Left ventricle myocardium inferior (tissue), 1 donor: ENCODE results near the gene CHST13. TPM values are rescaled to one million over a fixed set of nuclear protein-coding genes. Genes with fewer than 3 reads are reported as not detected.

Experiments used
- DNase-seq: peaks from one replicate; pipeline ENCODE4 v3.0.0-alpha.2; 2020
- H3K27ac ChIP-seq: fragments of 200-600 bp; replicated peaks from 2 replicates; pipeline ENCODE4 v1.8.0; 2021
- H3K27me3 ChIP-seq: fragments of 200-600 bp; 2 replicates; pipeline ENCODE4 v1.8.0; 2021; ENCODE audit warnings: low read depth
- H3K36me3 ChIP-seq: fragments of 200-600 bp; 2 replicates; pipeline ENCODE4 v1.8.0; 2021
- H3K4me1 ChIP-seq: fragments of 200-600 bp; 2 replicates; pipeline ENCODE4 v1.8.0; 2021
- H3K4me3 ChIP-seq: fragments of 200-600 bp; 2 replicates; pipeline ENCODE4 v1.8.0; 2021; ENCODE audit warnings: mild to moderate bottlenecking, moderate library complexity
- H3K9me3 ChIP-seq: fragments of 200-600 bp; replicated peaks from 2 replicates; pipeline ENCODE4 v1.8.0; 2021
- CTCF ChIP-seq: fragments of 200-600 bp; IDR thresholded peaks from 2 replicates; pipeline ENCODE4 v1.8.0; 2021; ENCODE audit warnings: antibody characterized with exemption, mild to moderate bottlenecking, borderline replicate concordance
- intact Hi-C: fragments of 100-400 bp; cut with micrococcal nuclease; formaldehyde crosslinking; loops from one replicate; pipeline ENCODE4 v1.11.0; 2022
- total RNA-seq: library from RNA; stranded (reverse); fragmentation: NEBNext Ultra II Directional; extraction: Animal tissue kit (Norgen Biotek cat#: 25700); gene quantifications from one replicate; pipeline ENCODE4 v1.2.1, GENCODE V29; 2021
- donor health status: DM: no; HTN: yes; CAD: no; lungs with severe emphysema.

Gene CHST13
- total RNA-seq, 1 donor from 2014 or later: 0.11 TPM

DNA sequence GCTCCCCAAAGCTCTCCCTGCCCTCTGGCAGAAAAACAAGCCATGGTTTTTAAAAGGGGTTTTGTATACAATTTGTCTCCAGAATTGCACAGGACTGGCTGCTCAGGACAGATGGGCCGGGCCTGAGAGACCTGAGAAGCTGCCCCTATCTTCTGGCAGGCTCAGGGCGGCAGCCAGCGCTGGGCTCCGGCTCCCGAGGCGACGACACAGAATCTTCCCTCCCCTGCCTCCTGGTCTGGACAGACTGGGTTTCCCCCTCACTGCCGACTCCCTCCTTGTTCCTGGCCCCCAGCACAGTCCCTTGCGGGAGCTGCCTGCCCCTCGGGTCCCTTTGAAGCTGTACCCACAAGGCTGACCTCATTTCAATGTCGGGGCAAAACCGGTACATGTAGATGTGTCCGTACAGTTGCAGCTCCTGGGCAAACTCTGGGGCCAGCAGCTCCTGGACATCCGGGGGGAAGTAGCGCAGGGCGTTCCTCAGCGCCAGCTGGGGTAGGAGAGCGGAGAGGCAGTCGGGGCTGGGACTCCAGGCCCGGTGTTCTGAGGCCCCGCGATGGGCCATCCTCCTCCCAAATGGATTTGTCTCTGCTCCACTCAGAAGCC lies 13.5 kb upstream of the CHST13 start:
- no peak for DNase-seq

GRCh38 chr3:126511291-126511690 lies 12.7 kb upstream of the CHST13 start:
- no peak for DNase-seq
- Histone ChIP-seq H3K36me3 (no peaks in the 10 kb centered on the region), H3K27ac (no peak overlapping the region), H3K9me3 (no peaks in the 10 kb centered on the region), H3K27me3 (peaks cover under 1% of the 10 kb centered on the region), H3K4me3 (no peak overlapping the region), H3K4me1 (peaks cover 9% of the 10 kb centered on the region)
- intact Hi-C loops: no loop called here
- TF ChIP-seq CTCF: no peak

More for the DNA sequence above, 13.5 kb upstream of the CHST13 start:
- peaks cover 8% of the 10 kb centered on the region for H3K27me3 ChIP-seq
- intact Hi-C loops: no loop called here
- H3K36me3 ChIP-seq: no peaks in the 10 kb centered on the region
- H3K9me3 ChIP-seq: no peaks in the 10 kb centered on the region
- TF ChIP-seq CTCF: no peak
- H3K27ac ChIP-seq: no peak overlapping the region
- no peak overlapping the region for H3K4me3 ChIP-seq
- peaks cover 9% of the 10 kb centered on the region for H3K4me1 ChIP-seq

GRCh38 chr3:126512026-126512425 lies 11.9 kb upstream of the CHST13 start:
- intact Hi-C loops: no loop called here
- no peak for DNase-seq

GRCh38 chr3:126512916-126513650 lies 10.9 kb upstream of the CHST13 start:
- H3K36me3 ChIP-seq: no peaks in the 10 kb centered on the region
- H3K4me1 ChIP-seq: peaks cover 9% of the 10 kb centered on the region
- H3K27ac ChIP-seq: no peak overlapping the region
- DNase-seq: no peak
- intact Hi-C loops: no loop called here
- peaks cover 14% of the 10 kb centered on the region for H3K27me3 ChIP-seq
- H3K4me3 ChIP-seq: no peak overlapping the region
- no peak for TF ChIP-seq CTCF
- no peaks in the 10 kb centered on the region for H3K9me3 ChIP-seq

More at GRCh38 chr3:126512026-126512425, 11.9 kb upstream of the CHST13 start:
- peaks cover 3% of the 10 kb centered on the region for H3K27me3 ChIP-seq
- no peak overlapping the region for H3K4me3 ChIP-seq
- no peak for TF ChIP-seq CTCF
- H3K4me1 ChIP-seq: peaks cover 9% of the 10 kb centered on the region
- no peaks in the 10 kb centered on the region for H3K9me3 ChIP-seq
- no peaks in the 10 kb centered on the region for H3K36me3 ChIP-seq
- H3K27ac ChIP-seq: no peak overlapping the region

GRCh38 chr3:126514161-126514560 lies 9.8 kb upstream of the CHST13 start:
- H3K4me1 ChIP-seq: peaks cover 9% of the 10 kb centered on the region
- intact Hi-C loops: no loop called here
- TF ChIP-seq CTCF: no peak
- H3K9me3 ChIP-seq: no peaks in the 10 kb centered on the region
- H3K36me3 ChIP-seq: no peaks in the 10 kb centered on the region
- H3K27me3 ChIP-seq: peaks cover 20% of the 10 kb centered on the region
- no peak overlapping the region for H3K27ac ChIP-seq
- no peak for DNase-seq
- H3K4me3 ChIP-seq: no peak overlapping the region
